CMK (cell line): Measurements from ENCODE around the gene CFAP20DC.
"Not testable (repeated sequence)": the region's sequence is repeated elsewhere in the genome, so short reads cannot be mapped to it uniquely, and the experiment has no call there.

Experiments used
- DNase-seq: peaks from one replicate; pipeline ENCODE4 v3.0.0-alpha.2; 2010; ENCODE audit warnings: low read depth

The CFAP20DC gene

GRCh38 chr3:59049671-59050331, at the start of gene CFAP20DC:
TSS of gene CFAP20DC (minus strand) at chr3:59050025. CDS start at chr3:59049631, 394 bp downstream.
- DNase-seq, result peak; percentile 86

- not testable (repeated sequence) for DNase-seq
These were observed 48.7 kb upstream of the CFAP20DC start for GRCh38 chr3:59098516-59098915.

- DNase-seq, result no peak
These were observed 44.6 kb upstream of the CFAP20DC start for GRCh38 chr3:59094446-59094845.

- DNase-seq, result no peak
These were observed 43.7 kb upstream of the CFAP20DC start for GRCh38 chr3:59093521-59093920.

GRCh38 chr3:59088761-59089160, 38.9 kb upstream of the CFAP20DC start:
- no peak for DNase-seq

GRCh38 chr3:59085976-59086375, 36.2 kb upstream of the CFAP20DC start:
- DNase-seq, result no peak

GRCh38 chr3:59084583-59084982, 34.8 kb upstream of the CFAP20DC start:
- no peak for DNase-seq

- no peak for DNase-seq
These were observed 32.3 kb upstream of the CFAP20DC start for GRCh38 chr3:59082106-59082505.

- DNase-seq, result no peak
These were observed 31.2 kb upstream of the CFAP20DC start for GRCh38 chr3:59081071-59081470.

- no peak for DNase-seq
These were observed 30.1 kb upstream of the CFAP20DC start for GRCh38 chr3:59079962-59080361.

GRCh38 chr3:59074764-59075163, 24.9 kb upstream of the CFAP20DC start:
- no peak for DNase-seq

- no peak for DNase-seq
These were observed 22.9 kb upstream of the CFAP20DC start for GRCh38 chr3:59072681-59073080.

- DNase-seq, result no peak
These were observed 20.0 kb upstream of the CFAP20DC start for GRCh38 chr3:59069838-59070237.

GRCh38 chr3:59065240-59065639, 15.4 kb upstream of the CFAP20DC start:
- DNase-seq, result no peak

- no peak for DNase-seq
These were observed 14.9 kb upstream of the CFAP20DC start for GRCh38 chr3:59064728-59065127.

- DNase-seq, result no peak
These were observed 14.5 kb upstream of the CFAP20DC start for GRCh38 chr3:59064276-59064675.

- no peak for DNase-seq
These were observed 6.9 kb upstream of the CFAP20DC start for GRCh38 chr3:59056706-59057105.

- DNase-seq, result peak; percentile 12
These were observed 3.1 kb upstream of the CFAP20DC start for GRCh38 chr3:59052803-59053411.

GRCh38 chr3:59050811-59051414, 1.1 kb upstream of the CFAP20DC start:
- not testable (repeated sequence) for DNase-seq

GRCh38 chr3:59046839-59047238, 3.0 kb downstream of the CFAP20DC start:
- DNase-seq, result no peak

- DNase-seq, result no peak
These were observed 6.4 kb downstream of the CFAP20DC start for GRCh38 chr3:59043391-59043790.

- DNase-seq, result no peak
These were observed 8.9 kb downstream of the CFAP20DC start for GRCh38 chr3:59040902-59041301.

GRCh38 chr3:59027607-59028006, 22.2 kb downstream of the CFAP20DC start:
- DNase-seq, result no peak
